NB4 (cell line): ENCODE measurements around the gene SAMD14.

Experiments used
- DNase-seq: peaks from one replicate; pipeline ENCODE4 v3.0.0; 2010; ENCODE audit warnings: low read depth
- H3K4me3 ChIP-seq: one replicate; pipeline ENCODE4 v1.5.1; 2011; ENCODE audit warnings: mild to moderate bottlenecking, low read depth, low read length, moderate library complexity
- MYC ChIP-seq: IDR thresholded peaks from 2 replicates; pipeline ENCODE4 v1.6.1; 2011; ENCODE audit warnings: low read depth, low read length
- POLR2A ChIP-seq: IDR thresholded peaks from 2 replicates; pipeline ENCODE4 v1.6.1; 2011; ENCODE audit warnings: mild to moderate bottlenecking; ENCODE audit not compliant: insufficient read length; ENCODE audit errors: extremely low read depth
- TF ChIP-seq, protein P1 (sequence below): IDR thresholded peaks from one replicate; pipeline ENCODE4 v1.5.1; 2012; ENCODE audit warnings: low read depth, low read length
- TF ChIP-seq, protein P2 (sequence below): IDR thresholded peaks from 2 replicates; pipeline ENCODE4 v1.6.1; 2011; ENCODE audit warnings: low read depth, low read length

SAMD14 gene

DNA sequence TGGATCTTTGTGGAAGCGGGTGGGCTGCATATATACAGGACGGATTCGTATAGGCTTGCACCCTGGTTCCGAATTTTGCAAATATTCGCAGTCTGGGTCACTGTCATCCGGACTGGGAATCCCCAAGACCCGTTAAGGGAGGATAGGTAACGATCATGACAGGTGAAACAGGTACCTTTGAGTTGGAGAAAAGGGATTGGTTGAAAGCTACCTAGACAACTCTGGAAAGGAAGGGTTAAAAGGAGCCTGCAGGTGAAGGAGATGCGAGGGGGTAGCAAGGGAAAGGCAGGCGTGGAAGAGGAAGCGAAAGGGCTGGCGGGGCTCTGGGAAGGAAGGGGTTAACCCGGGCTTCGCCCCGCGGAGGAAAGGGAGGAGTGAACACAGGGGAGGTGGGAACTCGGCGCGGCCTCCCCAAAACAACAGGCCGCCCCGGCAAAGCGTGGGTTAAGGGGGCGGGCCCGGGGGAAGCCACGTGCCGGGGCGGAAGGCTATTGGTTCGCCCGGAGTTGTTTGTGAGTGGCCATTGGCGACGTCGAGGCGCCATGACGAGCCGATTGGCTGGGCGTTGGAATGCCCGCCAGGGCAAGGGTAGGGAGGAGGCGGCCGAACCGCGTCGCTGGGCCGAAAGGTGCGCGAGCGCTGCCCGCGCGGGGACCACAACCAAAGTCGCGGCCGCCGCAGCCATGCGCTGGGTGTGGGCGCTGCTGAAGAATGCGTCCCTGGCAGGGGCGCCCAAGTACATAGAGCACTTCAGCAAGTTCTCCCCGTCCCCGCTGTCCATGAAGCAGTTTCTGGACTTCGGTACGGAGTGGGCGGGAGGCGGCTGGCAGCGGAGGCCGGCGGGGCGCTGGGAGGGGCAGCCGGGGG lies 35.0 kb downstream of the SAMD14 start, which contains the start of gene PDK2:
PDK2 (plus strand) TSS at position 599 of the 867 bp plus-strand sequence; CDS start at position 684, 85 bp downstream.
- TF ChIP-seq, protein P1, sequence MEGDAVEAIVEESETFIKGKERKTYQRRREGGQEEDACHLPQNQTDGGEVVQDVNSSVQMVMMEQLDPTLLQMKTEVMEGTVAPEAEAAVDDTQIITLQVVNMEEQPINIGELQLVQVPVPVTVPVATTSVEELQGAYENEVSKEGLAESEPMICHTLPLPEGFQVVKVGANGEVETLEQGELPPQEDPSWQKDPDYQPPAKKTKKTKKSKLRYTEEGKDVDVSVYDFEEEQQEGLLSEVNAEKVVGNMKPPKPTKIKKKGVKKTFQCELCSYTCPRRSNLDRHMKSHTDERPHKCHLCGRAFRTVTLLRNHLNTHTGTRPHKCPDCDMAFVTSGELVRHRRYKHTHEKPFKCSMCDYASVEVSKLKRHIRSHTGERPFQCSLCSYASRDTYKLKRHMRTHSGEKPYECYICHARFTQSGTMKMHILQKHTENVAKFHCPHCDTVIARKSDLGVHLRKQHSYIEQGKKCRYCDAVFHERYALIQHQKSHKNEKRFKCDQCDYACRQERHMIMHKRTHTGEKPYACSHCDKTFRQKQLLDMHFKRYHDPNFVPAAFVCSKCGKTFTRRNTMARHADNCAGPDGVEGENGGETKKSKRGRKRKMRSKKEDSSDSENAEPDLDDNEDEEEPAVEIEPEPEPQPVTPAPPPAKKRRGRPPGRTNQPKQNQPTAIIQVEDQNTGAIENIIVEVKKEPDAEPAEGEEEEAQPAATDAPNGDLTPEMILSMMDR: no peak
- TF ChIP-seq, protein P2, sequence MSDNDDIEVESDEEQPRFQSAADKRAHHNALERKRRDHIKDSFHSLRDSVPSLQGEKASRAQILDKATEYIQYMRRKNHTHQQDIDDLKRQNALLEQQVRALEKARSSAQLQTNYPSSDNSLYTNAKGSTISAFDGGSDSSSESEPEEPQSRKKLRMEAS: peak; percentile 77
- peak; percentile 45 for DNase-seq
- no peak within 1 kb of the TSS for H3K4me3 ChIP-seq

DNA sequence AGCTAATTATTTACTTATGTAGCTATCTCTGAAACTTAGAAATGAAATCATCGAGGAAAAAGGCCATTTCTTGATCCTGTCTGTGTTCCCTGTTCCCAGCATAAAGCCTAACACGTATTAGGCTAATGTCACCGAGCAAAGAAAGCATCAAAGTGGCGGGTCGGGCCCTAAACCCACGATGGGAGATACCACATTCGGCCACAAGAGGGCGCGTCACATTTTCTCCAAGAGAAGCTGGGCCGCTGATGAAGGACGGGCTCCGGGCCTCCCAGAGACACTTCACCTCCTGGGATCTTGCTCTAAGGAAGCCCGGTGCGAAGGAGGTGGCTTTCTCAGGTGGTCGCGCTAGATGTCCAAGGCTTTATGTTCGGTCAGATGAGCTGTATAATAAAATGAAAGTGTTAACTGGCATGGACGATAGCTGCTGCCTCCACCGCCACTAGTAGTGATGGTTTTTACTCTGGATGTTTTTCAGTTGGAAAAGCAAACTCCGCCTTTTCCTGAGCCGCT lies 35.7 kb downstream of the SAMD14 start:
- no peak overlapping the region for H3K4me3 ChIP-seq
- TF ChIP-seq POLR2A: no peak
- TF ChIP-seq, protein P1: peak; percentile 61
- DNase-seq: peak; percentile 78

DNA sequence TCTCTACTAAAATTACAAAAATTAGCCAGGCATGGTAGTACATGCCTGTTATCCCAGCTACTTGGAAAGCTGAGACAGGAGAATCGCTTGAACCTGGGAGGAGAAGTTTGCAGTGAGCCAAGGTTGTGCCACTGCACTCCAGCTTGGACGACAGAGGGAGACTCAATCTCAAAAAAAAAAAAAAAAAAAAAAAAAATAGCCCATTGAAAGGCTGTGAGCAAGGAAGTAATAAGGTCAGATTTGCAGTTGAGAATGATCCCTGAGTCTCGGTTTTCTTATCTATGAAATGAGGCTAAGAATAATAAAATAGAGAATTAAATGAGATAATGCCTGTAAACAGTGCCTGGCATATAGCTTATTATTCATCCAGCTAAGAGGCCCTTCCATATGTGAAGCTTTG lies 36.2 kb downstream of the SAMD14 start:
- TF ChIP-seq, protein P1: no peak
- TF ChIP-seq POLR2A (no peak), MYC (no peak)
- TF ChIP-seq, protein P2: no peak
- no peak for DNase-seq
- no peak overlapping the region for H3K4me3 ChIP-seq

DNA sequence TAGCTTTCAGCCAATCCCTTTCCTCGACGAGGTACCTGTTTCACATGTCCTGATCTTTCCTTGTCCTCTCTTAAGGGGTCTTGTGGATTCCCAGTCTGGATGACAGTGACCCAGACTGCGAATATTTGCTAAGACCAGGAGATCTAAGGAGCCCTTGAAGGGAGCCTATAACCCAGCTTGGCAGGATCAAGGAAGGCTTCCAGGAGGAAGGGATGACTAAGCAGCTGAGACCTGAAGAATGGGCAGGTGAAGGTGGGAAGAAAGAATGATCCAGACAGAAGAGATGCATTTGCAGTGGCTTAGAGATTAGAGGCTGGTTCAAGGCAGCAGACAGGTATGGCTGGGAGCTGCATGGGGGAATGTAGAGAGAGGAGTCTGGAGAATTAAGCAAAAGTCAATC lies 36.7 kb downstream of the SAMD14 start:
- DNase-seq: no peak
- TF ChIP-seq, protein P1: no peak
- TF ChIP-seq POLR2A (no peak), MYC (no peak)
- TF ChIP-seq, protein P2: no peak
- H3K4me3 ChIP-seq: no peak overlapping the region

DNA sequence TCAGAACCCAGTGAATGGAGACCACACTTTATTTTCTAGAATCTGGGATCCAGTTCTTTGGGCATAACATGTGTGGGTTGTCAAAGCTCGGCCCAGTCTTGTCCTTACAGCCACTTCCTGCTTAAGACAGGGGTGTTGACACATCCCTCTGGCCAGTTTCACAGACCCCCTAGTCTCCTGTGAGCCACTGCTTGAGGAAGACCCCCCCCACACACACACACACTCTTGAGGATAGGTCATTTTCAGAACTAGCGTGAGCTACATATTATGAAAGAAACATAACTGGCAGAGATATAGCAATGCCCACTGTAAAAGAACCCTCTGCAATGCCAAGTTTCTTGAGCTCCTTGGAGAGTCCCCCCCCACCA lies 38.1 kb downstream of the SAMD14 start:
- no peak for DNase-seq
- H3K4me3 ChIP-seq: no peak overlapping the region
- TF ChIP-seq POLR2A (no peak), MYC (no peak)
- TF ChIP-seq, protein P2: no peak
- TF ChIP-seq, protein P1: no peak
